HG02884 (cell line): ENCODE results near the gene ORMDL3.
"Not testable (repeated sequence)": the region's sequence is repeated elsewhere in the genome, so short reads cannot be mapped to it uniquely, and the experiment has no call there.

Experiments
- ATAC-seq: cut with Tn5 transposase; IDR thresholded peaks from one replicate; pipeline ENCODE4 v1.9.1; 2021; ENCODE audit warnings: mild to moderate bottlenecking, moderate library complexity; ENCODE audit not compliant: unreplicated experiment

Gene ORMDL3

GRCh38 chr17:39950871-39951348 lies 23.5 kb upstream of the ORMDL3 start:
- ATAC-seq, result no peak

- ATAC-seq, result no peak
Observed at GRCh38 chr17:39949028-39949427, 21.6 kb upstream of the ORMDL3 start.

GRCh38 chr17:39948489-39948828 lies 21.1 kb upstream of the ORMDL3 start:
- ATAC-seq, result not testable (repeated sequence)

GRCh38 chr17:39946551-39947330 lies 19.3 kb upstream of the ORMDL3 start:
- ATAC-seq, result no peak

- ATAC-seq, result no peak
Observed at GRCh38 chr17:39944393-39944711, 17.0 kb upstream of the ORMDL3 start.

- ATAC-seq, result no peak
Observed at GRCh38 chr17:39943702-39944392, 16.4 kb upstream of the ORMDL3 start.

- no peak for ATAC-seq
Observed at GRCh38 chr17:39939588-39940419, 12.4 kb upstream of the ORMDL3 start.

- no peak for ATAC-seq
Observed at GRCh38 chr17:39939106-39939505, 11.7 kb upstream of the ORMDL3 start.

- no peak for ATAC-seq
Observed at GRCh38 chr17:39938140-39938869, 10.9 kb upstream of the ORMDL3 start.

- ATAC-seq, result no peak
Observed at GRCh38 chr17:39937447-39937846, 10.0 kb upstream of the ORMDL3 start.

- ATAC-seq, result no peak
Observed at GRCh38 chr17:39935909-39936308, 8.5 kb upstream of the ORMDL3 start.

GRCh38 chr17:39934324-39934723 lies 6.9 kb upstream of the ORMDL3 start:
- no peak for ATAC-seq

- ATAC-seq, result no peak
Observed at GRCh38 chr17:39933912-39934311, 6.5 kb upstream of the ORMDL3 start.

GRCh38 chr17:39929646-39930407 lies 2.4 kb upstream of the ORMDL3 start:
- no peak for ATAC-seq

- no peak for ATAC-seq
Observed at GRCh38 chr17:39928858-39929645, 1.7 kb upstream of the ORMDL3 start.

- ATAC-seq, result peak; percentile 4
Observed at GRCh38 chr17:39927929-39928857, 792 bp upstream of the ORMDL3 start.

GRCh38 chr17:39926588-39927100 lies 757 bp downstream of the ORMDL3 start:
- no peak for ATAC-seq

GRCh38 chr17:39926135-39926587 lies 1.2 kb downstream of the ORMDL3 start:
- no peak for ATAC-seq
